OCI-LY7 (cell line): Measurements from ENCODE around the gene PCGF3.

ENCODE experiments used
- CTCF ChIP-seq: fragments of 200-600 bp; sonication (generic); conservative IDR thresholded peaks from 2 replicates; pipeline ENCODE4 v1.5.1; 2014; ENCODE audit warnings: mild to moderate bottlenecking, antibody characterized with exemption, low read length, moderate library complexity, mixed read lengths
- EZH2phosphoT487 ChIP-seq: fragments of 200-600 bp; sonication (generic); IDR thresholded peaks from 2 replicates; pipeline ENCODE4 v1.6.1; 2018; ENCODE audit warnings: low read depth, borderline replicate concordance, mild to moderate bottlenecking, mixed run types, antibody characterized with exemption, low read length, moderate library complexity, mixed read lengths

- TF ChIP-seq CTCF (no peak), EZH2phosphoT487 (no peak)
Observed at GRCh38 chr4:720111-720860, 14.7 kb downstream of the PCGF3 start.
